Measurements from ENCODE around the gene ENHO. TPM values are rescaled to one million over a fixed set of nuclear protein-coding genes. Genes with fewer than 3 reads are reported as not detected.

ENHO gene
- total and polyA plus RNA-seq, 2 of the 8 experiments (the other 6 are each of a cell fraction or from before 2014, with no cell fraction given), result 12.2 to 49.4 TPM

DNA sequence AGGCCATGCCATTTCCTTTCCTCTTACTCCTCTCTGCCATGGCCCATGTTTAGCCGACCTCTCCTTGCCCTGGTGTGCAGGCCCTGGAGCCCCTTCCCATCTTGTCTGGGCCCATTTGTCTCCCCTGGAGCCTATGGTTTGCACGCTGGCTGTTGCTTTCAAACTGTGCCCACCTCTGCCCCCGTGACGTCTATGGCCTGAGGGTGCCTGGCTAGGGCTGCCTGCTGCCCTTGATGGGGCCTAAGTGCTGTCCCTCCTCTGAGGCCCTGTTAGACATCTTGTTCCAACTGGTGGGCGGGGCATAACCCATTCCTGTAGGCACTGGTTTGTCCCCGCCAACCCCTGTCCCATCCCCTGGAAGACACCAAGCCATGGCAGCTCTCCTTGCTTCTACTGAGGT lies 22.7 kb upstream of the ENHO start:
- Histone ChIP-seq H4K5ac (ENCODE audit: insufficient read length, low read depth, low read length) (no peak overlapping the region), H3K23me2 (ENCODE audit: low read depth, low read length) (no peaks in the 10 kb centered on the region), H3K9ac (replicated peaks in 1 of 4; ENCODE audit: extremely low read depth in 1 of 4, low read depth in 3 of 4, low read length in 3 of 4) (no peak overlapping the region; a peak in 1 of 7 replicates), H4K20me1 (replicated peaks in 1 of 2; ENCODE audit: control insufficient read depth in 1 of 2, insufficient read depth in 2 of 2, low read length in 2 of 2) (peaks cover 1 to 5% of the 10 kb centered on the region in 2 experiments), H2AFZ (ENCODE audit: low read length) (no peak overlapping the region), H2BK12ac (ENCODE audit: low read depth, low read length) (no peak overlapping the region), H2BK20ac (ENCODE audit: low read length) (no peak overlapping the region), H3K14ac (ENCODE audit: insufficient read length) (no peak overlapping the region), H3K4me1 (replicated peaks in 1 of 4; ENCODE audit: control insufficient read depth in 3 of 4, insufficient read depth in 4 of 4, low read length in 3 of 4) (peaks cover 0 to 2% (median 0%) of the 10 kb centered on the region in 4 experiments; a peak in 1 of 7 replicates), H4K91ac (replicated peaks; ENCODE audit: insufficient read length, low read length) (no peak overlapping the region), H3K36me3 (ENCODE audit: control insufficient read depth in 2 of 4, insufficient read depth in 4 of 4, low read length in 3 of 4) (no peaks in the 10 kb centered on the region), H2AK5ac (ENCODE audit: low read depth, low read length) (no peak overlapping the region), H3K9me3 (ENCODE audit: insufficient read depth in 2 of 2, low read depth in 1 of 2, low read length in 1 of 2) (no peaks in the 10 kb centered on the region), H2BK15ac (ENCODE audit: low read length) (no peak overlapping the region), H3K4me2 (ENCODE audit: insufficient read depth in 1 of 2, low read depth in 2 of 2, low read length in 2 of 2) (no peak overlapping the region), H3K27ac (ENCODE audit: low read depth, low read length) (no peak overlapping the region), H3K4me3 (ENCODE audit: extremely low read depth in 1 of 4, insufficient read depth in 2 of 4, low read depth in 3 of 4, low read length in 4 of 4) (no peak overlapping the region), H3K23ac (ENCODE audit: insufficient read length) (no peak overlapping the region), H3K18ac (ENCODE audit: extremely low read depth, low read length) (no peak overlapping the region), H3K79me1 (ENCODE audit: low read depth, low read length) (no peaks in the 10 kb centered on the region), H3K27me3 (replicated peaks in 1 of 4; ENCODE audit: control insufficient read depth in 3 of 4, extremely low read depth in 1 of 4, insufficient read depth in 3 of 4, low read length in 3 of 4) (peaks cover 0 to 10% (median 4%) of the 10 kb centered on the region in 4 experiments; a peak in 4 of 7 replicates), H3K56ac (replicated peaks; ENCODE audit: insufficient read length, low read depth, low read length) (no peak overlapping the region), H3K79me2 (ENCODE audit: control insufficient read depth in 1 of 2, insufficient read depth in 2 of 2, low read length in 2 of 2) (no peaks in the 10 kb centered on the region), H2BK120ac (replicated peaks; ENCODE audit: low read depth, low read length) (no peak overlapping the region), H4K8ac (ENCODE audit: extremely low read depth, insufficient read depth, low read length) (no peak overlapping the region), H3K4ac (replicated peaks; ENCODE audit: insufficient read length, low read depth, low read length) (no peak overlapping the region), H2BK5ac (ENCODE audit: low read depth, low read length) (no peak overlapping the region)
- ChIA-PET CTCF (ENCODE audit: partially characterized antibody) (interaction anchor here (0.6 to 9.4 kb wide), 12 partner anchors 9 to 169 kb away, joined by 3 to 157 read pairs (median 6); no protein-coding TSS in a partner anchor), POLR2A (ENCODE audit: partially characterized antibody) (no interaction called here)
- WGBS, 2 experiments (ENCODE audit: extremely low coverage in 1 of 2, insufficient coverage in 1 of 2, insufficient read length in 1 of 2, insufficient replicate concordance in 2 of 2, low coverage in 1 of 2, low lambda C conversion rate in 2 of 2, missing lambda C conversion rate in 1 of 2), result 76% methylated on average over 5 of the region's 6 CpGs; no CpG with 5 or more reads in 1 of the 2 experiments
- FAIRE-seq, result no peak
- peak in 1 of 2 experiments; percentile 45 for DNase-seq (ENCODE audit: low read depth in 1 of 2, low spot score in 2 of 2)
- TF ChIP-seq SRF (IDR thresholded peaks at IDR 0.05; ENCODE audit: low read depth, low read length) (no peak), EGR1 (IDR thresholded peaks at IDR 0.05; ENCODE audit: borderline replicate concordance, low read depth, low read length) (no peak), RNF2 (IDR thresholded peaks at IDR 0.05; ENCODE audit: borderline replicate concordance, low read depth, low read length, missing control alignments, poor library complexity, severe bottlenecking) (no peak), ATF2 (IDR thresholded peaks at IDR 0.05; ENCODE audit: low read length) (no peak), POLR2A (IDR thresholded peaks at IDR 0.05; ENCODE audit: control extremely low read depth in 1 of 2, low read depth in 2 of 2, low read length in 2 of 2) (no peak), EZH2 (IDR thresholded peaks at IDR 0.05; ENCODE audit: low read depth, low read length, severe bottlenecking) (no peak), CTCF (IDR thresholded peaks at IDR 0.05; ENCODE audit: control extremely low read depth in 1 of 3, insufficient read depth in 1 of 3, low read depth in 1 of 3, low read length in 3 of 3) (no peak), SP1 (IDR thresholded peaks at IDR 0.05; ENCODE audit: low read depth, low read length) (no peak), GTF2F1 (IDR thresholded peaks at IDR 0.05; ENCODE audit: borderline replicate concordance, low read depth, low read length) (no peak)
